Colon (tissue), 2 donors: ENCODE measurements around the gene MRPL48.
"Not testable (repeated sequence)": the region's sequence is repeated elsewhere in the genome, so short reads cannot be mapped to it uniquely, and the experiment has no call there.

Source experiments
- FAIRE-seq: peaks from 2 replicates; lab custom pipeline; 2012; peaks lifted over from hg19 to GRCh38; lab: Jason Lieb, UNC
- donor health status: control.
- donor health status: control.

The MRPL48 gene

GRCh38 chr11:73787643-73788558 lies at the start of gene MRPL48:
MRPL48 (plus strand) TSS chr11:73787874; CDS start chr11:73787972, 98 bp downstream.
- no peak for FAIRE-seq

- no peak for FAIRE-seq
Measured at GRCh38 chr11:73743045-73743444, 44.6 kb upstream of the MRPL48 start.

- no peak for FAIRE-seq
Measured at GRCh38 chr11:73746701-73747100, 41.0 kb upstream of the MRPL48 start.

DNA sequence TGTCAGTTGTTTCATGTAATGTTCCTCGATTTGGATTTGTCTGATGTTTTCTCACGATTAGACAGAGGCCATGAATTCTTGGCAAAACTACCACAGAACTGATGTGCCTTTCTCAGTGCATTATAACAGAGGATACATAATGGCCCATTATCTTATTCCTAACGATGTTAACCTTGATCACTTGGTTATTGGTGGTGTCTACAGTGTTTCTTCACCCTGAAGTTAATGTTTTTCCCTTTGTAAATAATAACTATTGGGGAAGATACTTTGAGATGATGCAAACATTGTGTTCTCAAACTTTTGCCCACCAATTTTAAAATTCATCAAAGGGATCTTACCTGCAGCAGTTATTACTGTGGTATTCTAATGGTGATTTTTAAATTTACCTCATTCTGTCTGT lies 39.9 kb upstream of the MRPL48 start:
- FAIRE-seq, result no peak

DNA sequence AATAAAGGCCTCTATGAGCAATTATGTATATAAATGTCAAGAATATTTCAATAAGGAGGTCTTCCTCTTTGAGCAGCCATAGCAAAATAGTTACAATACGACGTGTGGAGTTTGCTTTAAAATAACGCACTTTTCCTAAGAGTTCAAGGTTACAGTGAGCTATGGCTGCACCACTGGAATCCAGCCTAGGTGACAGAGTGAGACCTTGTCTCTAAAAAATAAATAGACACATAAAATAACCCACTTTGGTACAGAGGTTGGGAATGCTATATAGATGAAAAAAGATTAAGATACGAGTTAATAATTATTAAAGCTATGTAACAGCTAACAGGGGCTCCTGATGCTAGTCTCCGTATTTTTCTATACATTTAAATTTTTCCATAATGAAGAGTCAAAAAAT lies 39.4 kb upstream of the MRPL48 start:
- FAIRE-seq, result no peak

DNA sequence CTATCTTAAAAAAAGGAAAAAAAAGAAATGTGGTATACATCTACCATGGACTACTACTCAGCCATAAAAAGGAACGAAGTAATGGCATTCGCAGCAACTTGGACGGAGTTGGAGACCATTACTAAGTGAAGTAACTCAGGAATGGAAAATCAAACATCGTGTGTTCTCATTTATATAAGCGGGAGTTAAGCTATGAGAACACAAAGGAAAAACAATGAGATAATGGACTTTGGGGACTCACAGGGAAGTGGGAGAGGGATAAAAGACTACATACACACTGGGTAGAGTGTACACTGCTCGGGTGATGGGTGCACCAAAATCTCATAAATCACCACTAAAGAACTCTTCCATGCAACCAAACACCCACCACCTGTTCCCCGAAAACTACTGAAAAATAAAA lies 38.6 kb upstream of the MRPL48 start:
- no peak for FAIRE-seq

DNA sequence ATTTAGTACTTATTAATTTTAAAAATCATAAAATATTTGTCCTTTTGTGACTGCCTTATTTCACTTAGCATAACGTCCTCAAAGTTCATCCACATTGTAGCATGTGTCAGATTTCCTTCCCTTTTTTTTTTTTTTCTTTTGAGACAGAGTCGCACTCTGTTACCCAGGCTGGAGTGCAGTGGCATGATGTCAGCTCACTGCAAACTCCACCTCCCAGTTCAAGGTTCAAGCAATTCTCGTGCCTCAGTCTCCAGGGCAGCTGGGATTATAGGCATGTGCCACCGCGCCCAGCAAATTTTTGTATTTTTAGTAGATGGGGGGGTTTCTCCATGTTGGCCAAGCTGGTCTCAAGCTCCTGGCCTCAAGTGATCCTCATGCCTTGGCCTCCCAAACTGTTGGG lies 37.4 kb upstream of the MRPL48 start:
- FAIRE-seq, result no peak

DNA sequence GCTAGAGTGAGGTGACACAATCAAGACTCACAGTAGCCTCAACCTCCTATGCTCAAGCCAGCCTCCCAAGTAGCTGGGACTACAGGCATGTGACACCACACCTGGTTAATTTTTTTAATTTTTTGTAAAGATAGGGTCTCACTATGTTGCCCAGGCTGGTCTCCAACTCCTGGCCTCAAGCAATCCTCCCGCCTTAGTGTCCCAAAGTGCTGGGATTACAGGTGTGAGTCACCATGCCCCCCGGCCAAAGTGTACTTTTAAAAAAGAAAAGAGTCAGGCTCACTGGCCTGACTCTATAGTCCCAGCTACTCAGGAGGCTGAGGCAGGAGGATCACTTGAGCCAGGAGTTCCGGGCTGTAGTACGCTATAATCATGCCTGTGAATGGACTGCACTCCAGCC lies 36.8 kb upstream of the MRPL48 start:
- not testable (repeated sequence) for FAIRE-seq

DNA sequence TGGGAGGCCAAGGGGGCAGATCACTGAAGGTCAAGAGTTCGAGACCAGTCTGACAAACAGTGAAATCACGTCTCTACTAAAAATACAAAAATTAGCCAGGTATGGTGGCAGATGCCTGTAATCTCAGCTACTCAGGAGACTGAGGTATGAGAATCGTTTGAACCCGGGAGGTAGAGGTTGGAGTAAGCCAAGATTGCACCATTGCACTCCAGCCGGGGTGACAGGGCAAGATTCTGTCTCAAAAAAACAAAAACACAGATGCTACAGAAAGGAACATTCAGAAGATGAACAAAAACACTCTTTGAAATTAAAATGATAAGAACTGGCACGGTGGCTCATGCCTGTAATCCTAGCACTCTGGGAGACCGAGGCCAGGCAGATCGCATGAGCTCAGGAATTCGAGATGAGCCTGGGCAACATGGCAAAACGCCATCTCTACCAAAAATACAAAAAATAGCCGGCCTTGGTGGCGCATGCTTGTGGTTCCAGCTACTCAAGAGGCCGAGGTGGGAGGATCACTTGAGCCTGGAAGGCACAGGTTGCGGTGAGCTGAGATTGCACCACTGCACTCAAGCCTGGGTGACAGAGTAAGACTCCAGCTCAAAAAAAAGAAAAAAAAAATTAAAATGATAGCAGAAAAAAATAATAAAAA lies 35.3 kb upstream of the MRPL48 start:
- FAIRE-seq, result no peak

DNA sequence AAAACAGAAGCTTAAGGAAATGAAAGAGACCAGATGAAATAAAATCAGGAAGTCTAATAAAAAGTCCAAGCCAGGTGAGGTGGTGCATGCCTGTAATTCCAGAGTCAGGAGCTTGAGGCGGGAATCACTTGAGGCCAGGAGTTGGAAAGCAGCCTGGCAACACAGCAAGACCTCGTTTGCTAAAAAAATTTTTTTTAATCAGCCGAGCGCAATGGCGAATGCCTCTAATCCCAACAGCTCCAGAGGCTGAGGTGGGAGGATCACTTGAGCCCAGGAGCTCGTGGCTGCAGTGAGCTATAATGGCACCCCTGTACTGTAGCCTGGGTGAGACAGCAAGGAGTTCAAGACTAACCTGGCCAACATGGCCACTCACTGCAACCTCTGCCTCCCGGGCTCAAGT lies 34.8 kb upstream of the MRPL48 start:
- no peak for FAIRE-seq

GRCh38 chr11:73753938-73754337 lies 33.7 kb upstream of the MRPL48 start:
- no peak for FAIRE-seq

GRCh38 chr11:73755670-73756069 lies 32.0 kb upstream of the MRPL48 start:
- no peak for FAIRE-seq

GRCh38 chr11:73757598-73757997 lies 30.1 kb upstream of the MRPL48 start:
- no peak for FAIRE-seq

- FAIRE-seq, result no peak
Measured at GRCh38 chr11:73758451-73758850, 29.2 kb upstream of the MRPL48 start.

DNA sequence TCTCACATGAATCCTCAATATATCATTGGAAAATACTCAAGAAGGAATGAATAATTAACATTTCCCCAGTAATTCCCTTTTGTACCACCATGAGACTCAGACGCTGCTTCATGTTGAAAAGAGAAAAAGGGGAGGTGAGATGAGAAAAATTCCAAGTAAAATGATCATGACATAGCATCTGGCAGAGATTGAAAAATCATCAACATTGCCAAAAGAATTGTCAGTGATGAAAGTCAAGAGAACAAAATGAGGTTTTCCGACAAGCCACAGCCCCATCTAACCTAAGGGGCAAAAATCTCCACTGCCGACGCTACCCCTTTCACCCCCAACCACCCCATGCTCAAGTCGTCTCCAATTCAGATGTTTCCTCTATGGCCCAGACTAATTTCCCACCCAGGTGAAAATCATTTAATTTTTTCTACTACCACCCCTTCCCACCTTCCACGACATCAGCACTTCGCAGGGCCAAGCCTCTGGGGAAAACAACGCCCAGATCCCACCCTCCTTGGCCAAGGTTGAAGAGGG lies 28.0 kb upstream of the MRPL48 start:
- no peak for FAIRE-seq

DNA sequence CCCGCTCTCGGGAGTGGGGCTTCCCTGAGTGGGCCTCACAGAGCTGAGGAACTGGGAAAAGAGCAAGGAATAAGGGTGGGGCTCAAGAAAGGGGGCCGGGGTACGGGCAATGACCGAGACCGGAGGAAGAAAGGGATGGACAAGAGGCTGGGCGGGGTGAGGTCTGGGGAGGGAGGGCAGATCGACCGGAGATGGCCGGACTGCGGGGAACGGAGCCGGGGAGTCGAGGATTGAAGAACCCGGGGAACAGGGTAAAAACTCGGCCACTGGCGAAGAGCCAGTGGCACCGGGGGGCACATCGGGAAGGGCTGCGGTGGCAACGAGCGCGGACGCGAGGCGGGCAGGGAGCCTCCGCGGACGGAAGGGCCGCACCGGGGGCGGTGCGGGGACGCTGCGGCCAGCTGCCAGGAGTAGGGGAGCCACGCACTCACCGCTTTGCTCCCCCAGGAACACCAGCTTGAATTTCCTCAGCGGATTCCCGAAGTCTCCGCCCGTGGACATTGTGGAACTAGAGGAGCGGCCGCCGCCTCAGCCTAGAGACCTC lies 27.5 kb upstream of the MRPL48 start:
- FAIRE-seq, result no peak

DNA sequence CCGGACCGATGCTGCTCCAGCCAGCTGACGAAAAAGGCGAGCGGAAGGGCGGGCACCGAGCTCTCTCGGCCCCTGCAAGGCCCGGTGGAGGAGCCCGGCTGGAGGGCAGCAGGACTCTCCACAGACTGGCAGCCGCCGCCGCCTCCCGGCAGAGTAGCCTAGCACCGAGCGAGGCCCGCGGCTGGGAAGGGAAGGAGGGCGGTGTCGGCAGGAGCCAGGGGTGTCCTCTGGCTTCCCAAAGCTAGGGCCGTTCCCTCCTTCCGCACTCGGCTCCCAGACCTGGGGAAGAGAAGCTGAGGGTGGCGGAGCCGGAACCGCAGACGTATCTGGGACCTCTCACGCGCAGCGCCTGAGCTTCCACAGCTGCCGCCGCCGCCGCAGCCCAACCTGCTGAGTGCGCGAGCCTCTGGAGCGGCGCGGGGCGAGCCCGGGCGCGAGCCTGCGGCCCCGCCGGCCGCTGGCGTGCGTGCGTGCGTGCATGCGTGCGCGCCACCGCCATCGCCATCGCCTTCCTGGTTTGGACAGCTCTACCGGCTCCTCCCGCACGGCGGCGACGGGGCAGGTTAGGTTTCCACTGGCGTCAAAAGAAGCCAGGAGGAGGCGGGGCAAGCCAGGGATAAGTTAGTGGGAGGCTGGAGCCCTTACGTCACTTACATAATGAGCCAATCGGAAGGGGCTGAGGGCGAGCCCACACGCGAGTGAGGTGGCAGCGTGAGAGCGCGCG lies 26.8 kb upstream of the MRPL48 start, which contains the start of gene RAB6A:
Gene RAB6A (minus strand): TSS at position 396 of the 724 bp plus-strand sequence. CDS start 439 bp downstream, outside the sequence.
- FAIRE-seq, result no peak

DNA sequence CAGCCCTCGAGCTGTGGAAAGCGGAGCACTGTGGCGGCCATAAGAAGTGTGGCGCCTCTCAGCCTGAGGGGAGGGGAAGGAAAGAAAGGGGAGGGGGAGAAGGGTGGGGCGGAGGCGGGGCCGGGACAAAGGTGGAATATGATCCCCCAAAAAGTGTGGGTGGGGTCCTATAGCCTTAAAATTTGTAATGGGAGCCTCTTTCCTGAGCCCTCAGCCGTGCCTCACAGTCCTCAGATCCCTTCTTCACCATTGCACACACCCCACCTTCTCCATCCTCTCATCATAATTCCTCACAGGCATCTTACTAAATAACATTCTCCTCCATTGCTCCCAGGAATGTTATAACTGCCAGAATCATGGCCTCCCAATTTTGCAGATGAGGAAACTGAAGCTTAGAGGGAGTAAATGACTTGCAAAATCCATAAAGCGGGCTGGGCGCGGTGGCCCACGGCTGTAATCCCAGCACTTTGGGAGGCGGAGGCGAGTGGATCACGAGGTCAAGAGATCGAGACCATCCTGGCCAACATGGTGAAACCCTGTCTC lies 26.2 kb upstream of the MRPL48 start:
- FAIRE-seq, result no peak

GRCh38 chr11:73762732-73763131 lies 24.9 kb upstream of the MRPL48 start:
- FAIRE-seq, result no peak

GRCh38 chr11:73766763-73767162 lies 20.9 kb upstream of the MRPL48 start:
- FAIRE-seq, result no peak

DNA sequence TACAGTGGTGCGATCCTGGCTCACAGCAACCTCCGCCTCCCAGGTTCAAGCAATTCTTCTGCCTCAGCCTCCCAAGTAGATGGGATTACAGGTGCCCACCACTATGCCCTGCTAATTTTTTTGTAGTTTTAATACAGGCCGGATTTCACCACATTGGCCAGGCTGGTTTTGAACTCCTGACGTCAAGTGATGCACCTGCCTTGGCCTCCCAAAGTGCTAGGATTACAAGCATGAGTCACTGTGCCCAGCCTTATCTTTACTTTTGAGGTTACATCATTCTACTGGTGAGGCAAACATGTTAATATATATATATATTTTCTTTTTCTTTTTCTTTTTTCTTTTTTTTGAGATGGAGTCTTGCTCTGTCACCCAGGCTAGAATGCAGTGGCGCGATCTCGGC lies 16.9 kb upstream of the MRPL48 start:
- not testable (repeated sequence) for FAIRE-seq
